Dendritic cell treated with granulocyte-macrophage colony-stimulating factor and Interleukin-4, amounts not matched to agents 40 ng/mL and 50 ng/mL, for 4 days (primary cell): ENCODE measurements around the gene NLRP13.
"Not testable (repeated sequence)": the region's sequence is repeated elsewhere in the genome, so short reads cannot be mapped to it uniquely, and the experiment has no call there.

Source experiments
- H3K27ac Mint-ChIP-seq: one replicate; pipeline ENCODE4 v1.8.0; 2022; ENCODE audit warnings: mild to moderate bottlenecking, mixed read lengths
- H3K27me3 Mint-ChIP-seq: one replicate; pipeline ENCODE4 v1.8.0; 2022; ENCODE audit warnings: mild to moderate bottlenecking, mixed read lengths
- H3K36me3 Mint-ChIP-seq: one replicate; pipeline ENCODE4 v1.8.0; 2022; ENCODE audit warnings: low read depth, mixed read lengths
- H3K4me1 Mint-ChIP-seq: one replicate; pipeline ENCODE4 v1.8.0; 2022; ENCODE audit warnings: low read depth, mixed read lengths
- H3K4me3 Mint-ChIP-seq: one replicate; pipeline ENCODE4 v1.8.0; 2022; ENCODE audit warnings: mild to moderate bottlenecking, moderate library complexity, mixed read lengths
- H3K9me3 Mint-ChIP-seq: one replicate; pipeline ENCODE4 v1.8.0; 2022; ENCODE audit warnings: mixed read lengths
- intact Hi-C: fragments of 100-400 bp; cut with micrococcal nuclease; formaldehyde crosslinking; loops from one replicate; pipeline ENCODE4 v1.15.0; 2022

Gene NLRP13

GRCh38 chr19:55931936-55932386 lies at the start of gene NLRP13:
Gene NLRP13 (minus strand): TSS chr19:55932336. CDS start chr19:55932311, 25 bp downstream.
- no peak within 1 kb of the TSS for H3K27ac Mint-ChIP-seq
- intact Hi-C loops = no loop called here
- no peaks in the 10 kb centered on the region for H3K36me3 Mint-ChIP-seq
- no peak within 1 kb of the TSS for H3K4me3 Mint-ChIP-seq
- peaks cover 81% of the 10 kb centered on the region for H3K9me3 Mint-ChIP-seq
- H3K4me1 Mint-ChIP-seq = no peaks in the 10 kb centered on the region
- H3K27me3 Mint-ChIP-seq = no peaks in the 10 kb centered on the region

- Mint-ChIP-seq H3K9me3 (peaks cover 55% of the 10 kb centered on the region), H3K4me1 (no peaks in the 10 kb centered on the region), H3K36me3 (no peaks in the 10 kb centered on the region), H3K4me3 (no peak overlapping the region), H3K27me3 (no peaks in the 10 kb centered on the region), H3K27ac (no peak overlapping the region)
- intact Hi-C loops = no loop called here
These were observed 48.3 kb upstream of the NLRP13 start for GRCh38 chr19:55980415-55980814.

- intact Hi-C loops = no loop called here
- Mint-ChIP-seq H3K27me3 (no peaks in the 10 kb centered on the region), H3K9me3 (peaks cover 84% of the 10 kb centered on the region), H3K36me3 (no peaks in the 10 kb centered on the region), H3K27ac (no peak overlapping the region), H3K4me1 (no peaks in the 10 kb centered on the region), H3K4me3 (no peak overlapping the region)
These were observed 41.8 kb upstream of the NLRP13 start for GRCh38 chr19:55973982-55974381.

GRCh38 chr19:55962186-55962585 lies 30.1 kb upstream of the NLRP13 start:
- Mint-ChIP-seq H3K27me3 (no peaks in the 10 kb centered on the region), H3K36me3 (no peaks in the 10 kb centered on the region), H3K4me3 (no peak overlapping the region), H3K9me3 (peaks cover 53% of the 10 kb centered on the region), H3K27ac (no peak overlapping the region), H3K4me1 (no peaks in the 10 kb centered on the region)
- intact Hi-C loops = no loop called here

- Mint-ChIP-seq H3K27me3 (no peaks in the 10 kb centered on the region), H3K36me3 (no peaks in the 10 kb centered on the region), H3K4me1 (no peaks in the 10 kb centered on the region), H3K9me3 (peaks cover 59% of the 10 kb centered on the region), H3K27ac (no peak overlapping the region), H3K4me3 (no peak overlapping the region)
- intact Hi-C loops = no loop called here
These were observed 28.0 kb upstream of the NLRP13 start for GRCh38 chr19:55959996-55960675.

GRCh38 chr19:55958356-55958755 lies 26.2 kb upstream of the NLRP13 start:
- Mint-ChIP-seq H3K4me3 (no peak overlapping the region), H3K27ac (no peak overlapping the region), H3K27me3 (no peaks in the 10 kb centered on the region), H3K9me3 (peaks cover 65% of the 10 kb centered on the region), H3K4me1 (no peaks in the 10 kb centered on the region), H3K36me3 (no peaks in the 10 kb centered on the region)
- intact Hi-C loops = no loop called here

- Mint-ChIP-seq H3K27ac (no peak overlapping the region), H3K9me3 (peaks cover 63% of the 10 kb centered on the region), H3K4me3 (no peak overlapping the region), H3K27me3 (no peaks in the 10 kb centered on the region), H3K36me3 (no peaks in the 10 kb centered on the region), H3K4me1 (no peaks in the 10 kb centered on the region)
- intact Hi-C loops = no loop called here
These were observed 24.3 kb upstream of the NLRP13 start for GRCh38 chr19:55956431-55956830.

- H3K36me3 Mint-ChIP-seq, H3K27me3 Mint-ChIP-seq, H3K4me3 Mint-ChIP-seq, intact Hi-C loops, H3K27ac Mint-ChIP-seq, H3K4me1 Mint-ChIP-seq: not testable (repeated sequence)
- H3K9me3 Mint-ChIP-seq = peaks cover 79% of the 10 kb centered on the region
These were observed 18.4 kb upstream of the NLRP13 start for GRCh38 chr19:55950566-55950965.

- no peak within 1 kb of the TSS for H3K4me3 Mint-ChIP-seq
- no peak within 1 kb of the TSS for H3K27ac Mint-ChIP-seq
- H3K4me1 Mint-ChIP-seq = no peaks in the 10 kb centered on the region
- intact Hi-C loops = no loop called here
- H3K9me3 Mint-ChIP-seq = peaks cover 69% of the 10 kb centered on the region
- no peaks in the 10 kb centered on the region for H3K27me3 Mint-ChIP-seq
- no peaks in the 10 kb centered on the region for H3K36me3 Mint-ChIP-seq
These were observed 15.4 kb upstream of the NLRP13 start, which contains the start of gene NLRP8 for GRCh38 chr19:55947532-55947931. Gene NLRP8 (plus strand): TSS chr19:55947832.

- intact Hi-C loops = no loop called here
- peaks cover 62% of the 10 kb centered on the region for H3K9me3 Mint-ChIP-seq
- no peaks in the 10 kb centered on the region for H3K36me3 Mint-ChIP-seq
- no peak overlapping the region for H3K27ac Mint-ChIP-seq
- no peaks in the 10 kb centered on the region for H3K4me1 Mint-ChIP-seq
- H3K27me3 Mint-ChIP-seq = no peaks in the 10 kb centered on the region
- no peak overlapping the region for H3K4me3 Mint-ChIP-seq
These were observed 8.2 kb upstream of the NLRP13 start for GRCh38 chr19:55940306-55940705.

- H3K27me3 Mint-ChIP-seq = no peaks in the 10 kb centered on the region
- no peak overlapping the region for H3K4me3 Mint-ChIP-seq
- H3K9me3 Mint-ChIP-seq = peaks cover 73% of the 10 kb centered on the region
- intact Hi-C loops = no loop called here
- no peaks in the 10 kb centered on the region for H3K36me3 Mint-ChIP-seq
- H3K27ac Mint-ChIP-seq = no peak overlapping the region
- H3K4me1 Mint-ChIP-seq = no peaks in the 10 kb centered on the region
These were observed 7.1 kb upstream of the NLRP13 start for GRCh38 chr19:55939206-55939605.

GRCh38 chr19:55935206-55935605 lies 3.1 kb upstream of the NLRP13 start:
- intact Hi-C loops = no loop called here
- Mint-ChIP-seq H3K4me3 (no peak overlapping the region), H3K4me1 (no peaks in the 10 kb centered on the region), H3K36me3 (no peaks in the 10 kb centered on the region), H3K27ac (no peak overlapping the region), H3K27me3 (no peaks in the 10 kb centered on the region), H3K9me3 (peaks cover 70% of the 10 kb centered on the region)

- H3K4me1 Mint-ChIP-seq = no peaks in the 10 kb centered on the region
- peaks cover 89% of the 10 kb centered on the region for H3K9me3 Mint-ChIP-seq
- H3K4me3 Mint-ChIP-seq = no peak overlapping the region
- intact Hi-C loops = no loop called here
- H3K27me3 Mint-ChIP-seq = no peaks in the 10 kb centered on the region
- H3K27ac Mint-ChIP-seq = no peak overlapping the region
- no peaks in the 10 kb centered on the region for H3K36me3 Mint-ChIP-seq
These were observed 1.1 kb downstream of the NLRP13 start for GRCh38 chr19:55930996-55931515.

GRCh38 chr19:55929258-55929657 lies 2.9 kb downstream of the NLRP13 start:
- H3K9me3 Mint-ChIP-seq = peaks cover 92% of the 10 kb centered on the region
- H3K4me1 Mint-ChIP-seq, H3K27ac Mint-ChIP-seq, H3K27me3 Mint-ChIP-seq, H3K36me3 Mint-ChIP-seq, intact Hi-C loops, H3K4me3 Mint-ChIP-seq: not testable (repeated sequence)

- no peaks in the 10 kb centered on the region for H3K36me3 Mint-ChIP-seq
- H3K27me3 Mint-ChIP-seq = no peaks in the 10 kb centered on the region
- intact Hi-C loops = no loop called here
- no peak overlapping the region for H3K27ac Mint-ChIP-seq
- H3K4me3 Mint-ChIP-seq = no peak overlapping the region
- H3K9me3 Mint-ChIP-seq = peaks cover 91% of the 10 kb centered on the region
- H3K4me1 Mint-ChIP-seq = no peaks in the 10 kb centered on the region
These were observed 4.1 kb downstream of the NLRP13 start for GRCh38 chr19:55927991-55928390.
